Activated effector memory CD4-positive, alpha-beta T cell treated with Interleukin-2 at 50 U/mL for 16 hours (primary cell): ENCODE results near the gene FLG.
"Not testable (repeated sequence)": the region's sequence is repeated elsewhere in the genome, so short reads cannot be mapped to it uniquely, and the experiment has no call there.

Experiments
- DNase-seq: peaks from one replicate; pipeline ENCODE4 v3.0.0-alpha.2; 2020

The FLG gene

GRCh38 chr1:152325111-152325510 lies at the start of gene FLG:
TSS of gene FLG (minus strand) at chr1:152325239. CDS start at chr1:152315456, 9,783 bp downstream.
- DNase-seq = no peak

GRCh38 chr1:152374451-152374850 lies 49.4 kb upstream of the FLG start:
- DNase-seq = no peak

- DNase-seq = no peak
Observed at GRCh38 chr1:152372672-152373071, 47.6 kb upstream of the FLG start.

DNA sequence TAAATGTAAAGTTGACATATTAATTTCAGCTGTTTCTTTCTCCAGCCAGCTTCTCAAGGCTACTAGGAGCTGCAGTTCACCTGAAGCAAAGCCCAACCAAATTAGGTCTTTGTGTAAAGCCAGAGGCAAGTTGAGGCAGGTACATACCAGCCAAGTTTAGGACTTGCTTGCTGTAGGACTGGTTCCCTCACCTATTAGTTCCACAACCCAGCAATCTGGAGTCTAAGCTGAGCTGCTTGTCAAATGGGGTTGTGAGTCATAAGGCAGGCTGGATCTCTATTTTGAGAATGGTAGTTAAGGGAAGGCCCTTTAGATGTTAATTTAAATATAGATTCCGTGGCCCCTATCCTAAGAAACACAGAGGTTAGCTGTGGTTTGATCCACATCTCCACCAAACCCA lies 42.4 kb upstream of the FLG start:
- DNase-seq = no peak

- no peak for DNase-seq
Observed at GRCh38 chr1:152359906-152360305, 34.9 kb upstream of the FLG start, which contains the start of gene FLG2. TSS of gene FLG2 (minus strand) at chr1:152360006. CDS start at chr1:152358884, 1,122 bp downstream.

GRCh38 chr1:152356736-152357135 lies 31.7 kb upstream of the FLG start:
- DNase-seq = no peak

DNA sequence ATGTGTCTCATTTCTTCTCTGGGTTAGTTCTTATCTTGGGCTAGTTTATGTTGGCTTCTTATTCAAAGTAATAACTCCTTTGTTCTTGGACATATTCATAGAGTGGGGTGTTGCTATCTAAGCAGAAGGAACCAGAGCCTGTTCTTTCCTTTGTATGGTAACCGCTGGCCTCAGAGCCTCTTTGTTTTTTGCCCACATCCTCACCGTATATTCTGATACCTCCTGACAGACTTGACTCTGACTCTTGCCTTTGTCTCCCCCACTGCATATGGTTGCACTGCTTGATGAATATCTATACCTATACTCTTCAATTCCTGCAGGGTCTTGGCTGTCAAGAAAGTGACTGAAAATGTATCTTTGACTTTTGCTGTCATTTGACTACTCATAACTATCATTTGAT lies 24.6 kb upstream of the FLG start:
- no peak for DNase-seq

DNA sequence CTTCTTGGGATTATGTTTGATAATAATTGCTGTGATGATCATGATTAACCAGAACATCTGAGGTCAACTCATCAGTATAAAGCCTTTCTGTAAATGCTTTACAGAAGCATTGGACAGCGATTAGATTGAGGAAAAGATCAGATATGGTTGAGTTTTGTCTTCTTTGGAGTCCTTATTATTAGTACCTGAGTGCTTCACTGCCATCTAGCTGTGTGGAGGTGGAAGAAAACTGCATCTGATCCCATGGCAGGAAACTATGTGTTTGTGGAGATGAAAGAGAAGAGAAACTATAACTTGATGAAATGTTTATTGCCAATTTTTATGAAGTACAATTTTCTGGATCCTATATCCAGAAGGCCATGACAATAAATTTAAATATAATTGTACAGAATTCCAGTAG lies 23.4 kb upstream of the FLG start:
- DNase-seq = no peak

DNA sequence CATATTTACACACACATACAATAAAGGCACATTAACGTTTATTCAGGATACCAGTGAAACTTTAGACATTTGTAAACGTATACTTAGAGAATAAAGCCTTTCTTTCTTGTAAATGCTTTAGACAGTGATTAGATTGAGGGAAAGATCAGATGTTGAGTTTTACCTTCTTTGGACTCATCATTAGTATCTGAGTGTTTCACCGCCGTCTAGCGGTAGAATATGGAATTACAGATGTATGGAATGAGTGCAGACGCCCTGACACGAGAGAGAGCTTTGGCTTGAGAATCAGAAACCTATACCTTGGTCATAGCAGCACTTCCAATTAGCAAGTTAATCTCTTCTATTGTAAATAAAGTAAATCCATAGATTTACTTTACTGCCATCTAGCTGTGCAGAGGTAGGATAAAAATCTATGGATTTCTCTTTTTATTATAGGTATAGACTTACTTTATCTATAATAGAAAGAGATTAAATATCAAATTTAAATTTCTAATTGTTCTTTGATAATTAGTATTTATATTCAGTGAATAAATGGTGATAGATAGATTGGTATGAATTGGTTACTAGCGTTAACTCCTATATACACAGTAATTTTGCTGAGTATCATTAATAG lies 22.2 kb upstream of the FLG start:
- no peak for DNase-seq

DNA sequence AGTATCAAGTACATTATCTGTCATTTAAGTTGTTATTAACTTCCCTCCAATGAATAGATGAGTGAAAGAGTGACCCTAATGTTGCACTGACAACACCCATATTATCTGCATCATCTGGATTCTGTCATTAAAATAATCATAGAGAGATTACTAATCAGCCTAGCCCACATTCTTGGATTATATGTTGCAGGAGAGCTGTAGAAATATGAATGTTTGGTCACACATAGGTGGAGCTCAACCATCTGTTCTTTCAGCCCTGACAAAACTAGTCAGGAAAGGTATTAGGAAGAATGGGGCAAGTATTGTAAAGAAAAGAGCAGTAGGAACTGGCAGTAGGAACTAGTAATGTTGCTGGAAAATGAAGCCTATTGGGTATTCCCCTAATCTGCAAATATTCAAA lies 19.4 kb upstream of the FLG start:
- DNase-seq = no peak

- DNase-seq = no peak
Observed at GRCh38 chr1:152343006-152343405, 18.0 kb upstream of the FLG start.

DNA sequence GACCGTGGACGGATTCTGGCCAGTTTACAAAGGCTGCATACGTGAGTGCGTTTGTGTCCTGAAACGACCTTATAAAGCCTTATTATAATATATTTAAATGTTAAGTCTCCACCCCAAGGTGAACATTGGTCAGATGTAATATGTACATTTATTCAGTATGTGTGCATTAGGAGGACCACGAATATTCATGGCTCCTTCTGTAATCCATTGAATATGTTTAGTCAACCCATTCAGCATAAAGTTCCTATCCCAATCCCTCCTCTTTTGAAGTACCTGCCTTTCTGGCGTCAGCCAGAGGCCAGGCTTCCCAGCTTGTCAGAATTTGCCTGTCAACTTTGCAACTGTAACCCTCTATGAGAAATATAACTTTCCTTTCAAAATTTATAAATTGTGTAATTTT lies 10.4 kb upstream of the FLG start:
- DNase-seq = no peak

DNA sequence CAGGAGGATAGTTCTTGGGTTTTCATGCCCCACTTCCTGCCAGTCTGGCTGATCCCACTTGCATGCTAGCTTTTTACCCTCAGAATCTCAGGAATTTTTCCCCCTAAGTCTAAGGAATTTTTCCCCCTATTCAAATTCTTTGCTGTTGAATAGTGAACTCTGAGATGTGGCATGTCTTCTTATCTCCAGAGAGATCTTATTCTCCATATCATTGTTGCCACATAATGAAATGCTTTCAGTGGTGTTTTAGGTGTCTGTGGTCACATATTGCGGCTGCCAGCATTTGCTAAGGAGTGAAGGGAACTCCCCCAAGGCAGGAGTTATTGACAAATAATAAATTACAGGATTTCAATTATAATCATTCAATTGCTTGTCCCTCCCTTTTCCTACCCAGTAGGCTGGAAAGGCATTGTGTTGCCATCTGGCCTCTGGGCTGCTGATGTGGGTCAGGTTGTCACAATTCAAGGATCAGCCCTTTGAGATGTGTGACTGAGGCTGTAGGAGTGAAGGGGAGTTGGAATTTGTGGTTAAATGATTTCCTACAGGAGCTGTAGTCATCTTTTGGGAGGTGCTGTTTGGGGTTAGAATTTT lies 3.9 kb upstream of the FLG start:
- no peak for DNase-seq

DNA sequence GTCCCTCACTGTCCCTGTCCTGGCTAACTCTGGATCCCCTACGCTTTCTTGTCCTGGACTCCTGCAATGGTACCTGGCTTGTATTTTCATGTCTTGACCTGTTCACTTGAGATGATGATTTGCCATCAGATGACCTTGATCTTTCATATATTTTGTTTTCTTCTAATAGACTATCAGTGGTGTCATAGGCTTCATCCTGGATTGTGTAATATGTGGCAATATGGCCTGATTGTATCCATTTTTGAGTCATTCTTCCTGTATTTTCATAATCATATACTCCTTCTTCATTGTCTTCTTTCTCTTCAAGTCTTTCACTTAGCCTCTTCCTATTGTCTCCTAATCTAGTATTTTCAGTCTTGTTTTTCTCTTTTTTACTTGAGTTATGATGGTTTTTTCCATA lies 11.1 kb downstream of the FLG start:
- no peak for DNase-seq

GRCh38 chr1:152313319-152313801 lies 11.7 kb downstream of the FLG start:
- DNase-seq = no peak

DNA sequence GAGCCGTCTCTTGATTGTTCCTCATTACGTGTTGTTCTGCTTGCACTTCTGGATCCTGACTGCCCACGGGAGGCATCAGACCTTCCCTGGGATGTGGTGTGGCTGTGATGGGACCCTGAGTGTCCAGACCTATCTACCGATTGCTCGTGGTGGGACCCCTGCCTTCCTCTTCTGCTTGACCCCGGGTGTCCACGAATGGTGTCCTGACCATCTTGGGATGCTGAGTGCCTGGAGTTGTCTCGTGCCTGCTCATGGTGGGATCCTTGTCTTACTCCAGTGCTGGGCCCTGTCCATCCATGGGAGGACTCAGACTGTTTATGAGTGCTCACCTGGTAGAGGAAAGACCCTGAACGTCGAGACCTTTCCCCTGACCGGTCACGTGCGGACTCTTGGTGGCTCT lies 12.9 kb downstream of the FLG start:
- DNase-seq = not testable (repeated sequence)

DNA sequence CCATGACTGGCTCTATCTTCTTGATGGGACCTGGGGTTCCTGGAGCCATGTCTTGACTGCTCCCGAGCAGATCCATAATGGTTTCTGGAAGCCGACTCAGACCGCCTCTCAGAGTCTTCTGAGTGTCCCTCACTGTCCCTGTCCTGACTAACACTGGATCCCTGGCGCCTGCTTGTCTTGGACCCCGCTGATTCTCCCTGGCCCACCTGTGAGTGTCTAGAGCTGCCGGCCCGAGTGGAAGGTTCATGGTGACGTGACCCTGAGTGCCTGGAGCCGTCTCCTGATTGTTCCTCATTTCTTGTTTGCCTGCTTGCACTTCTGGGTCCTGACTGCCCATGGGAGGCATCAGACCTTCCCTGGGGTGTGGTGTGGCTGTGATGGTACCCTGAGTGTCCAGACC lies 15.1 kb downstream of the FLG start:
- DNase-seq = no peak

- DNase-seq = not testable (repeated sequence)
Observed at GRCh38 chr1:152309320-152309901, 15.6 kb downstream of the FLG start.

DNA sequence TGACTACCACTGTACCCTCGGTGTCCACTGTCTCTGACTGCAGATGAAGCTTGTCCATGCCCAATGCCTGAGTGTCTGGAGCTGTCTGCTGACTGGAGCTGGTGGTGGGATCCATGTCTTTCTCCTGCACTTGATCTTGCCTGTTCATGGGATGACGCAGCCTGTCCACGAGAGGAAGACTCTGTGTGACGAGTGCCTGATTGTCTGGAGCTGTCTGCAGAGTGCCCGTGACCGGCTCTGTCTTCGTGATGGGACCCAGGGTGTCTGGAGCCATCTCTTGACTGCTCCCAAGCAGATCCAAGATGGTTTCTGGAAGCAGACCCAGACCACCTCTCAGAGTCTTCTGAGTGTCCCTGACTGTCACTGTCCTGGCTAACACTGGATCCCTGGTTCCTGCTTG lies 16.3 kb downstream of the FLG start:
- DNase-seq = not testable (repeated sequence)

DNA sequence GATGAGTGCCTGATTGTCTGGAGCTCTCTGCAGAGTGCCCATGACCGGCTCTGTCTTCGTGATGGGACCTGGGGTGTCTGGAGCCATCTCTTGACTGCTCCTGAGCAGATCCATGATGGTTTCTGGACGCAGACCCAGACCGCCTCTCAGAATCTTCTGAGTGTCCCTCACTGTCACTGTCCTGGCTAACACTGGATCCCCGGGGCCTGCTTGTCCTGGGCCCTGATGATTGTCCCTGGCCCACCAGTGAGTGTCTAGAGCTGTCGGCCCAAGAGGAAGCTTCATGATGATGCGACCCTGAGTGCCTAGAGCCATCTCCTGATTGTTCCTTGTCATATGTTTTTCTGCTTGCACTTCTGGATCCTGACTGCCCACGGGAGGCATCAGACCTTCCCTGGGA lies 17.1 kb downstream of the FLG start:
- DNase-seq = not testable (repeated sequence)

GRCh38 chr1:152306123-152306522 lies 18.9 kb downstream of the FLG start:
- DNase-seq = not testable (repeated sequence)

DNA sequence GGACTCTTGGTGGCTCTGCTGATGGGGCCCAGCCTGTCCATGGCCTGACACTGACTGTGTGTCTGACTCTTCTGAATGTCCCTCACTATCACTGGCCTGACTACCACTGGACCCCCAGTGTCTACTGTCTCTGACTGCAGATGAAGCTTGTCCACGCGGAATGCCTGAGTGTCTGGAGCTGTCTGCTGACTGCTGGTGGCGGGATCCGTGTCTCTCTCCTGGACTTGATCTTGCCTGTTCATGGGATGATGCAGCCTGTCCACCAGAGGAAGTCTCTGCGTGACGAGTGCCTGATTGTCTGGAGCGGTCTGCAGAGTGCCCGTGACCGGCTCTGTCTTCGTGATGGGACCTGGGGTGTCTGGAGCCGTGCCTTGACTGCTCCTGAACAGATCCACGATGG lies 20.3 kb downstream of the FLG start:
- not testable (repeated sequence) for DNase-seq

DNA sequence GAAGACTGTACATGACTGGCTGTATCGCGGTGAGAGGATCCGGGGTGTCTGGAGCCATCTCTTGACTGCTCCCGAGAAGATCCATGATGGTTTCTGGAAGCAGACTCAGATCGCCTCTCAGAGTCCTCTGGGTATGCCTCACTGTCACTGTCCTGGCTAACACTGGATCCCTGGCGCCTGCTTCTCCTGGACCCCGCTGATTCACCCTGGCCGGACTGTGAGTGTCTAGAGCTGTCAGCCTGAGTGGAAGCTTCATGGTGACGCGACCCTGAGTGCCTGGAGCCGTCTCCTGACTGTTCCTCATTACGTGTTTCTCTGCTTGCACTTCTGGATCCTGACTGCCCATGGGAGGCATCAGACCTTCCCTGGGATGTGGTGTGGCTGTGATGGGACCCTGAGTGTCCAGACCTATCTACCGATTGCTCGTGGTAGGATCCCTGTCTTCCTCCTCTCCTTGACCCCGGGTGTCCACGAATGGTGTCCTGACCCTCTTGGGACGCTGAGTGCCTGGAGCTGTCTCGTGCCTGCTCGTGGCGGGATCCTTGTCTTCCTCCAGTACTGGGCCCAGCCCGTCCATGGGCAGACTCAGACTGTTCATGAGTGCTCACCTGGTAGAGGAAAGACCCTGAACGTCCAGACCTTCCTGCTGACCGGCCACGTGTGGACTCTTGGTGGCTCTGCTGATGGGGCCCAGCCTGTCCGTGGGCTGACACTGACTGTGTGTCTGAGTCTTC lies 21.7 kb downstream of the FLG start:
- DNase-seq = not testable (repeated sequence)

- not testable (repeated sequence) for DNase-seq
Observed at GRCh38 chr1:152256394-152256793, 68.6 kb downstream of the FLG start.
